HCT116 (cell line): ENCODE results near the gene TMEM223. TPM values are rescaled to one million over a fixed set of nuclear protein-coding genes. Genes with fewer than 3 reads are reported as not detected.

ENCODE experiments used
- ATAC-seq: fragments of 200-7000 bp; cut with Tn5 transposase; 2 replicates; pipeline ENCODE4 v1.9.1; 2020; ENCODE audit warnings: mild to moderate bottlenecking, moderate library complexity
- BruUV-seq: library from RNA; stranded (reverse); fragments of 400-500 nt; replicated peaks from 2 replicates; lab custom pipeline; 2021; lab: Mats Ljungman, UMichigan
- CTCF ChIA-PET: fragments of 300-600 bp; sonication (Branson Sonifier 250); formaldehyde crosslinking; loops from one replicate; lab custom pipeline; 2021; ENCODE audit warnings: antibody characterized with exemption; lab: Charles Lee
- POLR2A ChIA-PET: fragments of 300-600, 350-600 bp; sonication (Branson Sonifier 250); formaldehyde crosslinking; loops from one replicate; lab custom pipeline; 2021; ENCODE audit warnings: antibody characterized with exemption; lab: Charles Lee
- RAD21 ChIA-PET, 2 experiments: fragments of 300-600 bp; sonication (Branson Sonifier 250); formaldehyde crosslinking; loops; one replicate each; lab custom pipeline; 2023; ENCODE audit warnings: low total read pairs in 2 of 2; ENCODE audit not compliant: uncharacterized antibody in 2 of 2, unreplicated experiment in 2 of 2, low non-redundant PET in 1 of 2; lab: Charles Lee
- DNase-seq: peaks from one replicate; pipeline ENCODE4 v3.0.0-alpha.2; 2010; ENCODE audit warnings: low read depth, low spot score
- H2AFZ ChIP-seq: fragments of 200-600 bp; shearing (Covaris generic), sonication (generic); 2 replicates; pipeline ENCODE4 v1.6.1; 2017; ENCODE audit warnings: low read depth, mixed run types, mixed read lengths, antibody characterized with exemption, low read length; ENCODE audit not compliant: poor library complexity, severe bottlenecking
- H3K27ac ChIP-seq: 2 replicates; pipeline ENCODE4 v1.5.1; 2012; ENCODE audit warnings: low read depth, low read length
- H3K27me3 ChIP-seq: fragments of 200-600 bp; sonication (generic); 2 replicates; pipeline ENCODE4 v1.6.1; 2016; ENCODE audit warnings: mixed run types, low read length, mixed read lengths; ENCODE audit not compliant: insufficient read depth
- H3K36me3 ChIP-seq, 2 experiments: fragments of 200-500 bp in 1 of 2; fragments of 200-600 bp in 1 of 2; sonication (Bioruptor generic) in 1 of 2; sonication (generic) in 1 of 2; 2 replicates each; pipeline versions ENCODE4 v1.5.1 to v1.6.1; 2014 to 2016; ENCODE audit warnings: low read length in 2 of 2, inconsistent platforms in 1 of 2, mixed read lengths in 1 of 2, mixed run types in 1 of 2; ENCODE audit not compliant: insufficient read depth in 2 of 2, control insufficient read depth in 1 of 2
- H3K4me1 ChIP-seq, 2 experiments: fragments of 200-600 bp in 1 of 2; sonication (generic) in 1 of 2; 2 replicates each; pipeline versions ENCODE4 v1.5.1 to v1.6.1; 2012 to 2017; ENCODE audit warnings: low read length in 2 of 2, inconsistent platforms in 1 of 2, mild to moderate bottlenecking in 1 of 2, mixed read lengths in 1 of 2, mixed run types in 1 of 2, moderate library complexity in 1 of 2; ENCODE audit not compliant: insufficient read depth in 2 of 2, control insufficient read depth in 1 of 2
- H3K4me2 ChIP-seq: fragments of 200-600 bp; sonication (generic); 2 replicates; pipeline ENCODE4 v1.6.1; 2017; ENCODE audit warnings: mixed run types, low read length, mixed read lengths
- H3K4me3 ChIP-seq, 2 experiments: fragments of 200-600 bp in 1 of 2; sonication (generic) in 1 of 2; replicated peaks in 1 of 2; 2 replicates each; pipeline ENCODE4 v1.5.1; 2011 to 2016; ENCODE audit warnings: low read length in 2 of 2, control low read depth in 1 of 2, low read depth in 1 of 2, mild to moderate bottlenecking in 1 of 2, mixed read lengths in 1 of 2, mixed run types in 1 of 2
- H3K79me2 ChIP-seq: fragments of 200-600 bp; sonication (generic); 2 replicates; pipeline ENCODE4 v1.6.1; 2017; ENCODE audit warnings: mild to moderate bottlenecking, mixed run types, low read length, moderate library complexity, mixed read lengths; ENCODE audit not compliant: insufficient read depth
- H3K9ac ChIP-seq: fragments of 200-600 bp; sonication (generic); 2 replicates; pipeline ENCODE4 v1.6.1; 2016; ENCODE audit warnings: low read length, mixed read lengths
- H3K9me2 ChIP-seq: fragments of 200-600 bp; sonication (generic), shearing (Covaris generic); 2 replicates; pipeline ENCODE4 v1.6.1; 2017; ENCODE audit warnings: mixed run types, mild to moderate bottlenecking, moderate library complexity; ENCODE audit not compliant: insufficient read depth
- H3K9me3 ChIP-seq, 2 experiments: fragments of 200-500 bp in 1 of 2; fragments of 200-600 bp in 1 of 2; sonication (Bioruptor generic) in 1 of 2; sonication (generic) in 1 of 2; 2 replicates each; pipeline ENCODE4 v1.6.1; 2014 to 2017; ENCODE audit warnings: low read length in 2 of 2, mixed read lengths in 2 of 2, inconsistent platforms in 1 of 2, low read depth in 1 of 2, mild to moderate bottlenecking in 1 of 2, mixed run types in 1 of 2, moderate library complexity in 1 of 2; ENCODE audit not compliant: control insufficient read depth in 1 of 2, insufficient read depth in 1 of 2
- H4K20me1 ChIP-seq: fragments of 200-600 bp; sonication (generic), shearing (Covaris generic); 2 replicates; pipeline ENCODE4 v1.6.1; 2017; ENCODE audit warnings: mixed run types, mild to moderate bottlenecking, moderate library complexity; ENCODE audit not compliant: insufficient read depth
- JUND ChIP-seq: IDR thresholded peaks from 2 replicates; pipeline ENCODE4 v1.6.1; 2012
- POLR2A ChIP-seq: IDR thresholded peaks from 2 replicates; pipeline ENCODE4 v1.7.0; 2011; ENCODE audit warnings: borderline replicate concordance; ENCODE audit not compliant: insufficient read depth, insufficient read length; ENCODE audit errors: extremely low read depth
- POLR2AphosphoS5 ChIP-seq: IDR thresholded peaks from 2 replicates; pipeline ENCODE4 v1.6.1; 2011; ENCODE audit warnings: mild to moderate bottlenecking, low read depth, low read length, moderate library complexity
- TCF7L2 ChIP-seq: IDR thresholded peaks from 2 replicates; pipeline ENCODE4 v1.7.0; 2011; ENCODE audit warnings: borderline replicate concordance, inconsistent platforms; ENCODE audit not compliant: insufficient read depth, insufficient read length; ENCODE audit errors: extremely low read depth
- ZFX ChIP-seq: fragments of 450-650 bp; IDR thresholded peaks from 2 replicates; pipeline ENCODE4 v1.6.1; 2017
- intact Hi-C: fragments of 100-400 bp; cut with micrococcal nuclease; formaldehyde crosslinking; loops from 2 replicates; pipeline ENCODE4 v1.10.0; 2022
- total RNA-seq: library from RNA; stranded (reverse); gene quantifications from one replicate; pipeline ENCODE4 v1.2.1, GENCODE V29; 2021; ENCODE audit not compliant: unreplicated experiment

TMEM223 gene
- total RNA-seq, 1 experiment from 2014 or later: 18.4 TPM

GRCh38 chr11:62832336-62833234, 40.8 kb upstream of the TMEM223 start, which contains the start of gene TEX54:
Gene TEX54, minus strand, starts transcription at chr11:62832841.
- ChIA-PET POLR2A (interaction anchor here (0.7 to 2.8 kb wide), 16 partner anchors 8 to 165 kb away, joined by 3 to 113 read pairs (median 6); partner anchors contain the start of genes HNRNPUL2, LBHD1, NXF1 and TMEM223), CTCF (interaction anchor here (0.9 to 1.3 kb wide), 3 partner anchors 46 to 48 kb away, joined by 3 to 6 read pairs (median 4); partner anchors contain the start of genes SLC3A2 and TMEM179B)
- Histone ChIP-seq H3K9me2 (no peaks in the 10 kb centered on the region), H3K27ac (peak within 1 kb of the TSS; percentile 64), H3K9ac (peak within 1 kb of the TSS; percentile 92), H3K9me3 (no peaks in the 10 kb centered on the region), H3K4me3 (peak within 1 kb of the TSS; percentile 86 to 93)
- TF ChIP-seq POLR2A (peak; percentile 59), JUND (no peak), TCF7L2 (no peak)
- TF ChIP-seq, all 23 proteins: peak for 1
- Histone ChIP-seq H3K4me2 (peak within 1 kb of the TSS; percentile 92), H4K20me1 (no peaks in the 10 kb centered on the region; the same call in 1 of the 2 replicates), H2AFZ (no peak within 1 kb of the TSS), H3K4me1 (peaks cover 7 to 32% of the 10 kb centered on the region in 2 experiments), H3K36me3 (peaks cover 17 to 34% of the 10 kb centered on the region in 2 experiments), H3K79me2 (peaks cover 60% of the 10 kb centered on the region), H3K27me3 (no peaks in the 10 kb centered on the region)
- BruUV-seq: TSS peak; percentile 89
- DNase-seq: no peak
- intact Hi-C loops: loop anchor here (1.0 kb wide), 1 partner anchor 9 kb away; no protein-coding TSS in a partner anchor
- ATAC-seq: peak; percentile 7
- RAD21 ChIA-PET: no interaction called here

GRCh38 chr11:62831520-62832335, 39.9 kb upstream of the TMEM223 start, which contains the start of gene STX5:
Gene STX5, minus strand, starts transcription at chr11:62832051. Its CDS starts 808 bp downstream, at chr11:62831243.
- TSS peak; percentile 63 for BruUV-seq

More at GRCh38 chr11:62831520-62832335, 39.9 kb upstream of the TMEM223 start, which contains the start of gene STX5:
- DNase-seq: peak; percentile 97
- ChIA-PET CTCF (interaction anchor here (0.7 to 1.3 kb wide), 4 partner anchors 25 to 62 kb away, joined by 3 to 6 read pairs (median 4); partner anchors contain the start of genes SLC3A2 and TMEM179B), RAD21 (interaction anchor here in 1 of 2 experiments (1.0 kb wide), 1 partner anchor 9 kb away, joined by 3 read pairs; no protein-coding TSS in a partner anchor), POLR2A (interaction anchor here (0.6 to 2.8 kb wide), 22 partner anchors 8 to 1017 kb away, joined by 3 to 113 read pairs (median 5); partner anchors contain the start of genes C11orf98, CSKMT, HNRNPUL2 and LBHD1)
- peak within 1 kb of the TSS; percentile 92 for H3K9ac ChIP-seq
- no peaks in the 10 kb centered on the region for H3K9me3 ChIP-seq
- peak within 1 kb of the TSS; percentile 92 for H3K4me2 ChIP-seq
- no peaks in the 10 kb centered on the region; the same call in 1 of the 2 replicates for H4K20me1 ChIP-seq
- intact Hi-C loops: loop anchor here (1.0 kb wide), 1 partner anchor 10 kb away; no protein-coding TSS in a partner anchor
- H3K36me3 ChIP-seq: peaks cover 25 to 32% of the 10 kb centered on the region in 2 experiments
- peak; percentile 89 for ATAC-seq
- no peaks in the 10 kb centered on the region for H3K27me3 ChIP-seq
- peak within 1 kb of the TSS; percentile 64 for H3K27ac ChIP-seq
- no peak within 1 kb of the TSS for H2AFZ ChIP-seq
- TF ChIP-seq POLR2AphosphoS5 (peak; percentile 87), TCF7L2 (peak; percentile 13), ZFX (no peak), POLR2A (peak; percentile 18)
- H3K4me3 ChIP-seq: peak within 1 kb of the TSS; percentile 86 to 93
- peaks cover 51% of the 10 kb centered on the region for H3K79me2 ChIP-seq
- peaks cover 7 to 30% of the 10 kb centered on the region in 2 experiments for H3K4me1 ChIP-seq
- H3K9me2 ChIP-seq: no peaks in the 10 kb centered on the region
